ENCODE data around the gene CCR2.
"Not testable (repeated sequence)": the region's sequence is repeated elsewhere in the genome, so short reads cannot be mapped to it uniquely, and the experiment has no call there.

The CCR2 gene

GRCh38 chr3:46324036-46324435 lies 29.9 kb upstream of the CCR2 start:
- no peak for DNase-seq (ENCODE audit: extremely low read depth, low read depth)
- no peak for TF ChIP-seq CTCF (IDR thresholded peaks at IDR 0.05; ENCODE audit: low read depth, low read length)

DNA sequence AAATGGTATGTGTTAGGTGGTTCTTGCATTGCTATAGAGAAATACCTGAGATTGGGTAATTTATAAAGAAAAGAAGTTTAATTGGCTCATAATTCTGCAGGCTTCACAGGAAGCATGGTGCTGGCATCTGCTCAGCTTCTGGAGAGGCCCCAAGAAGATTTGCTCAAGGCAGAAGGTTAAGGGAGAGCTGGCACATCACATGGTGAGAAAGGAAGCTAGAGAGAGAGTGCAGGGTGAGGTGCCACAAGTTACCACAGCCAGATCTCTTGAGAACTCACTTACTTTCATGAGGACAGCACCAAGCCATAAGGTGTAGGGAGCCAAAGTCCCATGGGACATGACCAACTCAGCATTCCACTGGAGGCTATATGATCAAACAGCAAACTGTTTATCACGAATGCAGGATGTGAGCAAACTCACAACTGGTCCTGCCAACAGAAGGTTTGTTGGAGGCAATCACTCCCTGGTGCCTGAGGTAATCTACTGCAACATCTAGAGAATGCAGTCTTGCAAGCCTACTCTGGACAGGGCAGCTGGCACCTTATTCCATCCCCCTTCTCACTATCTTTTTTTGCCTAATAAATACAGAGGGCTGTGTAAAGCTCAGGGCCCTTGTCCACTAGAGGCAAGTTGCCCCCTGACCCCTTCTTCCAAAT lies 28.1 kb upstream of the CCR2 start:
- no peak for DNase-seq (ENCODE audit: extremely low read depth, low read depth)

GRCh38 chr3:46330676-46331075 lies 23.2 kb upstream of the CCR2 start:
- DNase-seq (ENCODE audit: extremely low read depth, low read depth), result not testable (repeated sequence)

More for the DNA sequence above, 28.1 kb upstream of the CCR2 start:
- TF ChIP-seq CTCF (IDR thresholded peaks at IDR 0.05; ENCODE audit: low read depth, low read length), result no peak

- TF ChIP-seq CTCF (IDR thresholded peaks at IDR 0.05; ENCODE audit: low read depth, low read length), result no peak
- no peak for DNase-seq (ENCODE audit: extremely low read depth, low read depth)
Measured at GRCh38 chr3:46334741-46335478, 19.0 kb upstream of the CCR2 start.

DNA sequence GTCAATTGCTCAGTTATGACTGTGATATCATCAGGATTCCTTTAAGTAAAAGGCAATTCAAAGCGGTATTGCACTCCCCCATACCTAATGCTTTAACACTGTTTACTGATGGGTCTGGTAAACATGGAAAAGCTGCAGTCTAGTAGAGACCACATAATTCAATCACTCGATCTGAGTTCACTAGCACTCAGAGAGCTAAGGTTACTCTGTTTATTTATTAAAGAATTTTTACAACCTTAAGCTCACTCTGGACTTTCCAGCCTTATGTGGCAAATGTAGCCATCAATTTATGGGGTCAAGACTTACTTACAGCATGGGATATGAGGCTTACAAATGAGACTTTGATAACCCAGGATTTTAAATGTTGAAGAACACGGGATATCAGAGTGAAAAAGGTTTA lies 18.4 kb upstream of the CCR2 start:
- TF ChIP-seq CTCF (IDR thresholded peaks at IDR 0.05; ENCODE audit: low read depth, low read length), result no peak
- DNase-seq (ENCODE audit: extremely low read depth, low read depth), result no peak

- TF ChIP-seq CTCF (IDR thresholded peaks at IDR 0.05; ENCODE audit: low read depth, low read length), result no peak
- no peak for DNase-seq (ENCODE audit: extremely low read depth, low read depth)
Measured at GRCh38 chr3:46337911-46338310, 16.0 kb upstream of the CCR2 start.

- DNase-seq (ENCODE audit: extremely low read depth, low read depth), result no peak
- no peak for TF ChIP-seq CTCF (IDR thresholded peaks at IDR 0.05; ENCODE audit: low read depth, low read length)
Measured at GRCh38 chr3:46338840-46339239, 15.1 kb upstream of the CCR2 start.

Data from AG09319 (cell line).